HG03439 (cell line): Measurements from ENCODE around the gene GDF15.
"Not testable (repeated sequence)": the region's sequence is repeated elsewhere in the genome, so short reads cannot be mapped to it uniquely, and the experiment has no call there.

Experiments used
- ATAC-seq: cut with Tn5 transposase; IDR thresholded peaks from one replicate; pipeline ENCODE4 v1.9.1; 2021; ENCODE audit warnings: mild to moderate bottlenecking, moderate library complexity; ENCODE audit not compliant: unreplicated experiment

Gene GDF15, protein sequence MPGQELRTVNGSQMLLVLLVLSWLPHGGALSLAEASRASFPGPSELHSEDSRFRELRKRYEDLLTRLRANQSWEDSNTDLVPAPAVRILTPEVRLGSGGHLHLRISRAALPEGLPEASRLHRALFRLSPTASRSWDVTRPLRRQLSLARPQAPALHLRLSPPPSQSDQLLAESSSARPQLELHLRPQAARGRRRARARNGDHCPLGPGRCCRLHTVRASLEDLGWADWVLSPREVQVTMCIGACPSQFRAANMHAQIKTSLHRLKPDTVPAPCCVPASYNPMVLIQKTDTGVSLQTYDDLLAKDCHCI

DNA sequence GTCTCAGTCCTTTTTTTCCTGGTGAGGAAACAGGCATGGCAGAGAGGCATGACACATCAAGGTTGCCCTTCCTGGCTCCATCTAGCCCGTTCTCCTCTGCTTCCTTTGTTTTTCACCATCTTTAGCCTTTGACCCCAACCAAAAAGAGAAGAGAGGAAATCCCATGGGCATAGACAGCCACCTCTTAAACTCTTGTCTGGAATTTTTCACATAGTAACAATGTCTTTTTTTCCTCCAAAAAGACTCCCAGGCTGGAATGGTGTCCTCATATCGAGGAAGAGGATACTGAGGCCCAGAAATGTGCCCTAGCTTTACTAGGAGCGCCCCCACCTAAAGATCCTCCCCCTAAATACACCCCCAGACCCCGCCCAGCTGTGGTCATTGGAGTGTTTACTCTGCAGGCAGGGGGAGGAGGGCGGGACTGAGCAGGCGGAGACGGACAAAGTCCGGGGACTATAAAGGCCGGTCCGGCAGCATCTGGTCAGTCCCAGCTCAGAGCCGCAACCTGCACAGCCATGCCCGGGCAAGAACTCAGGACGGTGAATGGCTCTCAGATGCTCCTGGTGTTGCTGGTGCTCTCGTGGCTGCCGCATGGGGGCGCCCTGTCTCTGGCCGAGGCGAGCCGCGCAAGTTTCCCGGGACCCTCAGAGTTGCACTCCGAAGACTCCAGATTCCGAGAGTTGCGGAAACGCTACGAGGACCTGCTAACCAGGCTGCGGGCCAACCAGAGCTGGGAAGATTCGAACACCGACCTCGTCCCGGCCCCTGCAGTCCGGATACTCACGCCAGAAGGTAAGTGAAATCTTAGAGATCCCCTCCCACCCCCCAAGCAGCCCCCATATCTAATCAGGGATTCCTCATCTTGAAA, at the start of gene GDF15:
Gene GDF15, plus strand, starts transcription at position 484 of the 868 bp plus-strand sequence. Its CDS starts 32 bp downstream, at position 516.
- no peak for ATAC-seq

DNA sequence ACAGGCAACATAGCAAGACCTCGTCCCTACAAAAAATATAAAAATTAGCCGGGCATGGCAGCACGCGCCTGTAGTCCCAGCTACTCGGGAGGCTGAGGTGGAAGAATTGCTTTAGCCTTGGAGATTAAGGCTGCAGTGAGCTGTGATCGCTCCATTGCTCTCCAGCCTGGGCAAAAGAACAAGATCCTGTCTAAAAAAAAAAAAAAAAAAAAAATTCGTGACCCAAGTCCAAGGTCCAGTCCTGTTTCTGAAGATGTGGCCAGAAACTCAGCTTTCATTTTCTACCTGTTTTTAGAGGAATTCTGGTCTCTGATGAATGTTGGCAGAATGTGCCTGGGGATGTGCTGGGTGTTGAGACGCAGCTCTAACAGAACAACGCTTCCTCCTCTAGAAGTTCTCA, 47.4 kb upstream of the GDF15 start:
- no peak for ATAC-seq

DNA sequence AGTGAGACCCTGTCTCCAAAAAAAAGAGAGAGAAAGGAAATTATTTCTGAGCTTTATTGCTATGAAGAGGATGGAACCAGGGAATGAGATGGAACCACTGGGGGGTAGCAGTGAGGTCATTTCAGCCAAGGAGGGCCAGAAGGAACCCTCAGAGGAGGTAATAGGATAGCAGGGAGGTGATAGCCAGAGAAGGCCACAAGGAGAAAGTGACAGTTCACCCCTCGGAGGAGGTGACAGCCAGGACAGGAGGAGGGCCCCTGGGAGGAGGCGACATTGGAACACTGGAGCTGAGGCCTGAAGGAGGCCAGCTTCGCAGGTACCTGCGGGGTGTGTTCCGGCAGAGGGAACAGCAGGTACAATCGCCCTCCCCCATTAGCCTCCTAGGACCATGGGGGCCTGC, 46.2 kb upstream of the GDF15 start:
- ATAC-seq, result no peak

DNA sequence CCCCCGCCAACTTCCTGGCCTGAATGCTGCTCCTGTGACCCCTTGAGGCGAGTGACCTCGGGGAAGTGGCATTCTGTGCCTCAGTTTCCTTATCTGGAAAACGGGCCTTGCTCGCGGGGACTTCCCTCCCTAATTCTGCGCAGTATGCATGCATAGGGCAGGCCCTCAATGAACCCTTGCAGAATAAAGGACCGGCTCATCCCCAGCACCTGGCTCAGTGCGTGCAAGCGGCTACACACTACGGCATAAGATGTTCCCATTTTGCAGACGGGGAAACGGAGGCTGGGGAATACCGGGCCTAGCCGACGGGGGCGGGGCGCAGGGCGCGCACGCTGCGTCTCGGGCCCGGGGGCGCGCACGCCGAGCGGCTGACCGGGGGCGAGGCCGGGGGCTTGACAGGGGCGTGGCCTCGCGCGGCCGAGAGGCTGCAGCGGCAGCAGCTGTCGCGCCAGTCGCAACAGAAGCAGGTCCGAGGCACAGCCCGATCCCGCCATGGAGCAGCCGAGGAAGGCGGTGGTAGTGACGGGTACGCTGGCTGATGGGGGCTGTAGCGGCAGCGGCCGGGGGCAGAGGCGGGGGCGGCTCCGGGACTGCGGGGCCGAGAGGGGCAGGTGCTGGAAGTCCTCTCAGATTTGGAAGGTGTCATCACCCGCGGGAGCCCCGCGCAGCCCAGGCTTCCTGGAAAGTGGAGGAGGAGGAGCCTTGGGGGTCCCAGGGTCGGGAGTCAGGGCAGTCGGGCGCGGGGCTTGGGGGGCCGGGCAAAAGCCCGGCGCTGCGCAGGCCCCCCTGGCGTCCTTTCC, 45.6 kb upstream of the GDF15 start, which contains the start of gene PGPEP1:
Gene PGPEP1, plus strand, starts transcription at position 409 of the 800 bp plus-strand sequence. Its CDS starts 84 bp downstream, at position 493.
- ATAC-seq, result no peak

DNA sequence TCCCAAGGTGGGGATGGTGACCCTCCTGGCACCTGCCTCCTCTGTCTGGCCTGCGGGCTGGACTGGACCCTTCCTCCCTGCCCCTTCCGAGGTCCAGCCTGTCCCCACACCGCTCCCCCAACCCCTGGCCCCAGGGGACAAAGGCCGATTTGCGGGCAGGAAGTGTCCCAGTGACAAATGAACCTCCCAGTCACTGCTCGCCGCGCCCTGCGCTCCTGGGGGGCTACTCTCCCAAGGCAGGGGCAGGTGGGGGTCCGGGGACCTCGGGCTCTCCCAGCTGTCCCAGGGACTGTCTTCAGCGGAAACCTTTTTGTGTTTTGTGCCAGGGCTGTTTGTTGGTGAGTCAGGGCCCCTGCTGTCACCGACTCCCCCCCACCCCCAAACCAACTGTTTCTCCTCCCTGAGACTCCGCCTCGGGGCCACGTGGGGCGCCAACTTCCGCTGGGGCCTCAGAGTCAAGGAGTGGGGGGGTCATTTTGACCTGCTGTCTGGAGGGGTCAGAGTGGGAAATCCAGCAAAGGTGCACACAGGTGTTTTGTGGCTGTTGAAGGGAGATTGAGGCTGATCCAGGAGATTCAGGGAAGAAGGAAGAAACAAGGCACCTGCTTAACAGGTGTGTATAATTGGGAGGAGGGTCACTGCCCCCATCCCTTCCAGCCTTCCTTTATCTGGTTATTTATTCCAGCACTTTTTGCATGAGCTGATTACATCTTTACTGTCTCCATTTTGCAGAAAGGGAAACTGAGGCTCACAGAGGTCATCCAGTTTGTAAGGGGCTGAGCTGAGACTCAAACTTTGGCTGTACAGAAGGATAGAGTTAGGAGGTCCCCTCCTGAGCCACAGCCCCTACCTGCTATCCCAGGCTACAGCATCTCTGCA, 44.7 kb upstream of the GDF15 start:
- ATAC-seq, result no peak

DNA sequence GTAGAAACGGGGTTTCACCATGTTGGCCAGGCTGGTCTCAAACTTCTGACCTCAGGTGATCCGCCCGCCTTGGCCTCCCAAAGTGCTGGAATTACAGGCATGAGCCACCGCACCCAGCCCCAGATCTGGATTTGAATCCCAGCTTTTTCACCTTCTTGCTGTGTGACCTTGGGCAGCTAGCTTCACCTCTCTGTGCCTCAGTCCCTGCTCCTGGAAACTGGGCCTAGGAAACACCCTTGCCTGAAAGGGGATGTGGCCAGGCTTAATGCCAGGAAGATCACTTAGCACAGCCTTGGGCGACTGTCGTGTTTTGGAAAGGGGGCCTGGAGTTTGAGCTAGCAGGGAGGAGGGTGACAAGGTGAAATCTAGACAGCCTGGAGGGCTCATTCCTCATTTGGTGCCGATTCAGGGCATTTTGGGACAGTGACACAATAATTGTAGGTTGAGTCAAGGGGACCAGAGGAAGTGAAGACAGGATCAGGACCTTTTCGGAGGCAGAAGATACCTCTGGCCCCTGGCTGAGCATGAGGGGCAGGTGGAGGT, 43.8 kb upstream of the GDF15 start:
- no peak for ATAC-seq

DNA sequence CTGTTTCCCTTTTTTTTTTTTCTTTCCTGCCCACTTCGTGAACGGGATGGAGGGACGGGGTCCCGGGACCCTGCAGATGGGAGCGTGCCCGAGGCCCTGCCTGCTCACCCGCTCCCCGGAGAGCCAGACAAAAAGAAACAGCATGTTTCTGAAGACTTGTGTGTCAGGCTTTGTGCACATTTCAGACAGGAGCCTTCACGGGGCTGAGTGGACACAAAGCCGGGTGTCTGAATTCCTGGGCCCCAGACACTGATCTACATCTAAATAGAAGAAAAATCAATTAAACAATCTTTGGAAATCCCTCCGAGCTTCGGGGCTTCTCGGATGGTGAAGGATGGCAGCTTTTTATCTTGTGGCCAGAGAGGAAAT, 41.4 kb upstream of the GDF15 start:
- ATAC-seq, result no peak

DNA sequence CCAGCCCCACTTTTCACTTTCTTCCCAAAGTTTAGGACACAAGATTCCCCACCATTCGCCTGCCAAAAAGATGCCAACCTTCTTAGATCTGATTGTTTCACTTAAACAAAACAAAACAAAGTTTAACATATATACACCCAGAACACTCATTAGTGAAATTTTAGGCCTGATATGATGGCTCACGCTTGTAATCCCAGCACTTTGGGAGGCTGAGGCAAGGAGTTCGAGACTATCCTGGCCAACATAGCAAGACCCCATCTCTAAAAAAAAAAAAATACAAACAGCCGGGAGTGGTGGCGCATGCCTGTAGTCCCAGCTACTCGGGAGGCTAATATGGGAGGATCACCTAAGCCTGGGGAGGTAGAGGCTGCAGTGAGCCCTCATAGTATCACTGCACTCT, 40.7 kb upstream of the GDF15 start:
- ATAC-seq, result no peak

DNA sequence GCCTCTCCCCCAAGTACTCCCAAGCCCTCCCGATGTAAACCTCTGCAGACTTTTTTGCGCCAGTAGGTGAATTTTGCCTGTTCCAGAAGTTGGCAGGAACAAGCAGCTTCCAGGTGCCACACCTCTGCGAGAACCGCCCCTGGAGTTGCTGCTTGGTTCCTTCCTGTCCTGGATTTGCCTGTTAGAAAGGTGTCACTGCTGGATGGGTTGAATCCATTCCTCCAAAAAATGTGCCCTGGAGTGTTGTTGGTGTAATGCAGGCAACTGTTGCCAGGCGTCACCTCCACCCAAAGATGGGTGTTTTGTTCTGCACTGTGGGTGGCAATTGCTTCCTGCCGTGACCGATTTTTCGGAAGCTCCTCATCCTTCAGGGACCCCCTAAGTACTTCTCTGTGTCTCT, 39.9 kb upstream of the GDF15 start:
- no peak for ATAC-seq

DNA sequence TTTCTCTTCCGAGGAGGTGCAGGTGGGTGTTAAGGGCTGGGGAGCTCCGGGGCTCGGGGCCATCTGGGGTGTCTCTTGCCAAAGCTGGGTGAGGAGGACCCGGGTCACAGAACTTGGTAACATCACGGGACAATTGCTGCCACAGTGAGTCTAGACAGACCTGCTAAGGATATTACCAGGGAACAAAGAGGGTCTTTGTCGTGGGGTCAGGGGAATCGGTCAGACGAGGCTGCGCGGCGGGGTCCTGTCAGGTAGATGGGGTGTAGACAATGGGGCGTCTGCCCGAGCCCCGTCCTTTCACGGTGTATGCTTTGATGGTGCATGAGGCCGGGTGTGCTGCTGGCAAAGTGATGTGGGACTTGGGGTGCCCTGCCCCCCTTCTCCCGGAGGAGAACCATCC, 37.8 kb upstream of the GDF15 start:
- ATAC-seq, result no peak

DNA sequence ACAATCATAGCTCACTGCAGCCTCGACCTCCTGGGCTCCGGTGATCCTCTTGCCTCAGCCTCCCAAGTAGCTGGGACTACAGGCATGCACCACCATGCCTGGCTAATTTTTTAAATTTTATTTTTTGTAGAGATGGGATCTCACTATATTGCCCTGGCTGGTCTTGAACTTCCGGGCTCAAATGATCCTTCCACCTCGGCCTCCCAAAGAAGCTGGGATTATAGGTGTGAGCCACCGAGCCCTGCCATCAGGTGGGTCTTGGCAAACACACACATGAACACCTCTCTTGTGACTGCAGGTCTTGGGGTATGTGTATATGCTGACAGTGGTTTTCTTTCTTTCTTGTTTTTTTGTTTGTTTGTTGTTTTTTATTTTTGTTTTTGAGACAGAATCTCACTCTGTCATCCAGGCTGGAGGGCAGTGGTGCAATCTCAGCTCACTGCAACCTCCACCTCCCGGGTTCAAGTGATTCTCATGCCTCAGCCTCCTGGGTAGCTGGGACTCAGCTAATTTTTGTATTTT, 37.1 kb upstream of the GDF15 start:
- ATAC-seq, result not testable (repeated sequence)

DNA sequence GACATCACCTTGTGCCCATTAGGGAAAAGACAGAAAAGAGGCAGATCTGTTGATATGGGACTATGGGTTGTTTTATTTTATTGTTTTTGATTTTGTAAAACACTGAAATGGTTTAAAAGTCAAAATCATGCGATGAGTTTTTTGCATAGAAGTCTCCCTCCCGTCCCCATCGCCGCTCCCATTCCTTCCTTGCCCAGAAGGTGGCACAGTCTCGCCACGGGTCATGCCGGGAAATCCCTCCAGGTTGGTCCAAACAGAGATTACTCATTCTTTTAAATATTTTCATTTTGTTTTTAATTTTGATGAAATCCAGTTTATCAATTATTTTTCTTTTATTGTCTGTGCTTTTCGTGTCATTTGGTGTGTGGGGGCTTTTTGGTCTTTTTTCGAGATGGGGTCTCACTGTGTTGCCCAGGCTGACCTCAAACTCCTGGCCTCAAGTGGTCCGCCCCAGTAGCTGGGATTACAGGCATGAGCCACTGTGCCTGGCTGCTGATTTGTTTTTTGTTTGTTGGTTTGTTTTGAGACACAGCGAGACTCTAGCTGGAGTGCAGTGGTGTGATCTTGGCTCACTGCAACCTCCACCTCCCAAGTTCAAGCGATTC, 36.3 kb upstream of the GDF15 start:
- ATAC-seq, result no peak

DNA sequence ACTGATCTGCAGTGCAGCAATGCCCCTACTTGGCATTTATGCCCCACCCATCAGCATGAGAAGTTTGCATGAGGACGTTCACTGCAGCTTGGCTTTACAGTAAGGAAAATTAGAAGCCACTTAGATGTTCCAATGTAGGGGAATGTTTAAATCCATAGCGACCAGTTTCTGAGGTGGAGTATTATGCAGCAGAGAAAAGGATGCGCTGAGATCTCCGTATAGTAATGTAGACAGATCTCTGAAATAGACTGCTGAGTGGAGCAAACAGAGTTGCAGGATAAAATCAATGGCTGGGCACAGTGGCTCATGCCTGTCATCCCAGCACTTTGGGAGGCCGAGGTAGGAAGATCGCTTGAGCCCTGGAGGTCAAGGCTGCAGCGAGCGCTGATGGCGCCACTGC, 35.5 kb upstream of the GDF15 start:
- ATAC-seq, result no peak

DNA sequence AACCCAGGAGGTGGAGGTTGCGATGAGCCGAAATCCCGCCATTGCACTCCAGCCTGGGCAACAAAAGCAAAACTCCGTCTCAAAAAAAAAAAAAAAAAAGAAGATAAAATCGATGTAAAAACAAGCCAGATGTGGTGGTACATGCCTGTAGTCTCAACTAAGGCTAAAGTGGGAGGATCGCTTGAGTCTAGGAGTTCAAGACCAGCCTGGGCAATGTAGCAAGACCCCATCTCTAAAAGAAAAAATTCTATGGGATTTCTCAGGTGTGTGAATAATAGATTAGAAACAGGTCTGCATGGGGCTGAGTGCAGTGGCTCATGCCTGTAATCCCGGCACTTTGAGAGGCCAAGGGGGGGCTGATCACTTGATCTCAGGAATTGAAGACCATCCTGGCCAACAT, 34.4 kb upstream of the GDF15 start:
- no peak for ATAC-seq

DNA sequence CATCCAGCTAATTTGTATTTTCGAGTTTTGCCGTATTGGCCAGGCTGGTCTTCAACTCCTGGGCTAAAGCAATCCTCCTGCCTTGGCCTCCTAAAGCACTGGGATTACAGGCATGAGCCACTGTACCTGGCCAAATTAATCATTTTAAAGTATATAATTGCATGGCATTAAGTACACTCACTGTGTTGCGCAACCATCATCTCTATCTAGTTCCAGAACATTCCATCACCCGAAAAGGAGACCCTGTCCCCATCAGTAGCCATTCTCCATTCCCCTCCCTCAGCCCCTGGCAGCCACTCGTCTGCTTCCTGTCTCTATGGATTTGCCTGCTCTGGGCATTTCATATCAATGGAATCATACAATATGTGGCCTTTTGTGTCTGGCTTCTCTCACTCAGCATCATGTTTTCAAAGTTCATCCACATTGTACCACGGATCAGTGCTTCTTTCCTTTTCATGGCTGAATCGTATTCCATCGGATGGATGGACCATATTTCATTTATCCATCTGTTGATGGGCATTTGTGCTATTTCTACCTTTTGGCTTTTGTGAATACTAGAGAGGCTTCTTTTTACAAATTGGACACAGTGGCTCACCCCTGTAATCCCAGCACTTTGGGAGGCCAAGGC, 32.5 kb upstream of the GDF15 start:
- no peak for ATAC-seq

DNA sequence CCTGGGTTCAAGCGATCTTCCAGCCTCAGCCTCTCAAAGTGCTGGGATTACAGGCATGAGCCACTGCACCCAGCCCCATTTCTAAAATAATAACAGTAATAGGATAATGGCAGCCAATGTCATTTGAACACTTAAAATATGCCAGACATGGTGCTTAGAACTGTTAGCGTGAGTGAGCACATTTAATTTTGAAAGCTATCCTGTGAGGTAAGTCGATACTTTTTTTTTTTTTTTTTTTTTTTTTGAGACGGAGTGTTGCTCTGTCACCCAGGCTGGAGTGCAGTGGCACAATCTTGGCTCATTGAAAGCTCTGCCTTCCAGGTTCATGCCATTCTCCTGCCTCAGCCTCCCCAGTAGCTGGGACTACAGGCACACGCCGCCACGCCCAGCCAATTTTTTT, 31.2 kb upstream of the GDF15 start:
- ATAC-seq, result not testable (repeated sequence)

DNA sequence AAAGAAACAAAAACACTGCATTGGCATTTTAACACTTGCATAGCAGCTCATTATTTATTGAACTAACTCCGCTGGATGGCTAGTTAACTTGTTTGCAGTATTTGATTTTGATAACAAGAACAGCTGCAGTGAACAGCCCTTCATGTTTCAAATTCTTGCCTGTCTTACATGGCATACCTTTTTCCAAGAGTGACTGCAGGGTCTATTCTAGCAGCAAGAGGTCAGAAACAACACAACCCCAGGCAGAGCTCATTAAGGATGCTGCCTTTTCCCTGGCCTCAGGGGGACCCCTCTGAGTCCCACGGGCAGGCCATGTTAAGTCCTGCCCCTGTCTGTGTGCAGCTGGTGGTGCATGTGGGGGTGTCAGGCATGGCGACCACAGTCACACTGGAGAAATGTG, 28.9 kb upstream of the GDF15 start:
- no peak for ATAC-seq

DNA sequence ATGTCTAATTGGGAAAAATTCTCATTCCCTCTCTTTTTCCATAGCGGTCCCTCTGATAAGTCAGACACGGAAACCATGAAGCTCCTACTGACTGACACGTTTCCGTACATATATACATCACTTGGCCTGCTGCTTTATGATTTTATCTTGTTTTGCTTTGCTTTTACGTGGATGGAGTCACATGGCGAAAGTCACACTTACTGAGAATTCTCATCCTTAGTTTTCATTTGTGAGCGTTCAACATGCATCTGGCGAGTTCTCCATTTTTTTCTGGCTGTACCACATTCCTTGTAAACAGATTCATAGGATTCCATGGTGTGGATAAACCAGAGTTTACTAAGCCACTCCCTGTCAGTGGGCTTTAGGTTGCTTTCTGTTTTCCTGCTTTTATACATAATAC, 24.3 kb upstream of the GDF15 start:
- ATAC-seq, result no peak

DNA sequence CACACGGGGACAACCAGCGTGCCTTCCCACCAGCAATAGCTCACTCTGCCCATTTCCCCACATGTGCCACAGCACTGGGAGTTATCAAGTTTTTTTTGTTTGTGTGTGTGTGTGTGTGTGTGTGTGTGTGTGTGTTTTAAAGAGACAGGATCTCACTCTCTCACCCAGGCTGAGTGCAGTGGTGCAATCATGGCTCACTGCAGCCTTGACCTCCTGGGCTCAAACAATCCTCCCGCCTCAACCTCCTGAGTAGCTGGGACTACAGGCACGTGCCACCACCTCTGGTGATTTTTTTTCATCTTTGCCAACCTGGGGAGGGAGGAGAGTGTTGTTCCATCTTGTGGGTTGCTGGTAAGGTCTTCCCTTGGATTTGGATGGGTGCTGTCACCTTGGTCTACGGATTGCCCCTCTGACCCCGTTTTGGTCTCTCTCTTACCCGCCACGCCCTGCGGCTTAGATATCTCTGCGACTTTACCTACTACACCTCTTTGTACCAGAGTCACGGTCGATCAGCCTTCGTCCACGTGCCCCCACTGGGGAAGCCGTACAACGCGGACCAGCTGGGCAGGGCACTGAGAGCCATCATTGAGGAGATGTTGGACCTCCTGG, 22.9 kb upstream of the GDF15 start:
- no peak for ATAC-seq
